ENCODE results near the gene GOLGA7B. TPM values are rescaled to one million over a fixed set of nuclear protein-coding genes. Genes with fewer than 3 reads are reported as not detected.

GOLGA7B gene
- polyA plus RNA-seq, 1 donor = 0.23 TPM

DNA sequence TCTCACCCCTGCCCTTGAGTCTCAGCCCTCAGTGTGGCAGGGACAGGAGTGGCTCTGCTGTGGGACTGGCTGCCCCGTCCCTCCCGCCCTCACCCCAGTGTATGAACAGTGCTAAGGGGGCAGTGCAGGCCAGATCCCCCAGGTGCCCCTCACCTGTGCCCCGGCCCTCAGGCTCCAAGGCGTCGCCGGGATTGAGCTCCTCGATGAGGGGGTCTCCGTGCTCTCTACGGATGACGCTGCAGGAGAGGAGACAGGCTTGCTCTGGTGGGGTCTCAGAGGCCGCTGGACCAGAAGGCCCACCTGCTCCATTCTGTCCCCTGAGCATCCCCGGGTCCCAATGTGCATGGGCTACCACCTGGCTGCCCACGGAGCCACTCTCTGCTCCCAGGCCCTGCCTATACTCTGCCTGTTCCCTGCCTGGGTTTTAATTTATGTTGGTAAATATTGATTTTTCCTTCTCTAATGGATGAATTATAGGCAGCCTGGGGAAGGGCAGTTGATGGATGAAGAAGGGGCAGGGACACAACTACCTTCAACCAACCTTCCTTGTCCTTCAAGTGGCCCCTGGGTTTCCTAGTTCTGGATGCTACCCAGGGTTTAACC, 47.2 kb downstream of the GOLGA7B start:
- DNase-seq = no peak

DNA sequence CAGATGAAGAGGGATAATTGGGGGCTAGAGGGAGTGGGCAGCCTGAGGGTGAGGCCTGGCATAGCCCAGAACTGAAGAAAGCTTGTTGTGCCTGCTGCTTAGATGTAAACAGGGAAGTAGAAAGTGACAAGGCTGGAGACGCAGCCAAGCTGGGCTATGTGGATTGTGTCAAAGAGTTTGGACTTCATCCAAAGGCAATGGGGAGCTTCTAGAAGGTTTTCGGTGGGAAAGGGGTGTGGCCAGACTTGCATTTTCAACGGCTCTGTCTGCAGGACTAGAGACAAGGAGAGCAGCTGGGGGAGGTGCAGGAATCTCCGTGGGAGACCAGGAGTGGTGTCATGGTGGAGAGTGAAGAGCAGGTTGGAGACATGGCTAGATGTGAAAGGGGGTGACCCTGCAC, 48.8 kb downstream of the GOLGA7B start:
- no peak for DNase-seq

GRCh38 chr10:97901381-97901780, 51.7 kb downstream of the GOLGA7B start:
- no peak for DNase-seq

DNA sequence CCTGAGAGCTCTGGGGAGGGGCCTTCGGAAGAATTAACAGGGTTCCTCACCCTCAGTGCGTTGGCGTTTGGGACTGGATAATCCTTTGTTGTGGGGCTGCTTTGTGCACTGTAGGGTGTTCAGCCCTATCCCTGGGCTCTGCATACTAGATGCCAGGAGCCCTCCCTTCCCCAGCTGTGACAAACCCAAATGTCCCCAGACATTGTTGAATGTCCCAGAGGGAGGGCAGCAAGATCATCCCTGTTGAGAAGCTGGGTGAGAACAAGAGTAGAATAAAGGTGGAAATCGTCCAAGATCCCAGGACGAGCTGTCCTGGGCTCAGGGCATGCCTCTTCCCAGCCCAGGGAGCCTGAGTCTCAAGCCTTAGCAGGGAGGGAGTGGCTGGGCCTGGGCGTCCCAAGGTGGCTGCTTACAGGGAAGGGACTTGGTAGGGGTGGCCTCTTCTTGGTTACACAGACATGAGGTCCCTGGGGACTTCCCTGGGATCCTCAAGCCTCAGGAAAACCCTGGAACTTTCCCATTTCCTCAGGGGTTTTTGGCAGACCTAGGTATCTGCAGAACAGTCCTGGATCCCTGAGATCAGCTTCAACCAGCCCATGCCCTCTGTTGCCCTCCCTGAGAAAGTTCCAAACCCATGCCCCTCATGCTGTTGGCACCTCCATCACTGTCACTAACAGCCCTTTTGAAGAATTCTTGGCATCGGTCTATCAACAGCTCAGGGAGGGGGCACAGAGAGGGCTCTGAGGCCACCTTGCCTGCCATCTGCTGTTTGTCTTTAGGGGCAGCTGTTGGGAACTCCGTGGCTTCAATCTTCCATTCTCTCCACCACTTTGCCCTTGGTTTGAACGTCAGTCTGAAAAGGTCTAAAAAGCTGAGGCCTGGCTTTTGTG, 53.7 kb downstream of the GOLGA7B start:
- no peak for DNase-seq

DNA sequence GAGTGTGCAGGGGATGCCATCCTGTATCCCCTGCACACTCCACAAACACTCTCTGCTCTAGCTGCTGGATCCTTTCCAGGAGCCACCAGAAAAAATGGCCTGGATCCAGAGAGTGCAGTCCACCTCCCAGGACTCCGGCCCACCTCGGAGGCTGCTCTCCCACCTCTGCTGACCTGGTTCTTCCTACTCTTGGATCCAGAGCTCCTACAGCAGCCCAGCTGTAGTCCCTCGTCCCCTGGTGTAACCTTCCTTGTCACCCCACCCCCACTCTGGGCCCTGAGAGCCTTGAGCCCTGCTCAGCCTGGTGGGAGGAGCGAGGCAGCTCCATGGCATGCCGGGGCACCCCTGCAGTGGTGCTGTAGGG, 54.4 kb downstream of the GOLGA7B start:
- no peak for DNase-seq

DNA sequence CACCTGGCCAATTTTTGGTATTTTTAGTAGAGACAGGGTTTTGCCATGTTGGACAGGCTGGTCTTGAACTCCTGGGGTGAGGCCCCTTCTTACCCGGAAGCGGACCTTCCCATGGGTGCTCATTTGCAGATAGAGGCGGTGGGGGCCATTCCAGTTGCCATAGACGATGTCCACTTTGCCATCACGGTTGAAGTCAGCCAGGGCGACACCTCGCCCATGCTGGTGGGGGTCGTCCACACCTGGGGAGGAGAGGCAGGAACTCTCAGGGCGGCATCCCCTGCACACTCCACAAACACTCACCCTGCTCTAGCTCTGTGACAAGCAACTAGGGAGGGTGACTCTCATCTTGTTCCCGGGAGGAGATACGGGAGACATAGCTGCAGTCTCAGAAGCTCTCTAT, 54.9 kb downstream of the GOLGA7B start:
- DNase-seq = no peak

GRCh38 chr10:97905276-97905675, 55.6 kb downstream of the GOLGA7B start:
- no peak for DNase-seq

- DNase-seq = no peak
These were observed 57.6 kb downstream of the GOLGA7B start for GRCh38 chr10:97907211-97907610.

DNA sequence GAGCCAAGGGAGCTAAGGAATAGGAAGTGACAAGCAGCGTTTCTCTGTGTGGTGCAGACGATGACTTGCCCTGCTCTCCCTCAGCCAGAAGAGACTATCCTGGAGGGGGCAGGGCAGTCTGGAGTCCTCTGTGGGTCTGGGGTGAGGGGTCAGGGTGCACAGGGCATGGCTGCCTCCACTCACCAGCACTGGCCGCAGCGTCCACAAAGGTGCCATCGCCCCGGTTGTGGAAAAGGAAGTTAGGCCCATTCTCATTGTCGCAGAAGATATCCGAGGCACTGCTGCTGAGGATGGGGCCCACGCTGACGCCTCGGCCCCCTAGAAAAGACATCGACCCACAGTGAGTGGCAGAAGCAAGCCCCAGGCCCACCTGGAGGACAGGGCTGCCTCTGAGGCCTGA, 58.2 kb downstream of the GOLGA7B start:
- DNase-seq = no peak

GRCh38 chr10:97910661-97911060, 61.0 kb downstream of the GOLGA7B start:
- DNase-seq = no peak

- no peak for DNase-seq
These were observed 61.6 kb downstream of the GOLGA7B start for GRCh38 chr10:97911217-97911616.

DNA sequence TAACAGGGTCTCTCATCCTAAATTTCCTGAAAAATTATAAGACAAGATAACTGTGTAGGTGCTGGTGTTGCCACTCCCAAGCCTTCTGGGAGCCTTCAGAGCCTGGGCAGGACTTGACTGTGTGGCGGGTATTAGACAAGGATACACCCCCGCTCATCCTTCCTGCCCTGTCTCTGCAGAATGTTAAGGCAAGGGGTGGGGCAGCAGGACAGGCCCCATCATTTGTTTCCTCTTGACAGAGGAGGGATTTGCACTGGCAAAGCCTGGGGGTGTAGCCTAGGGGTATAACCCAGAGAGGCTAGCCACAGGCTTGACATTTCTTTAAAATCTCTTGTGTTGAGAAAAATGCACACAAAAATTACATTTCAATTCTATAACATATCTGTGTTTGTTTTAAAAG, 63.5 kb downstream of the GOLGA7B start:
- no peak for DNase-seq

GRCh38 chr10:97913614-97914013, 64.0 kb downstream of the GOLGA7B start:
- DNase-seq = no peak

GRCh38 chr10:97914171-97914836, 64.7 kb downstream of the GOLGA7B start:
- DNase-seq = no peak

DNA sequence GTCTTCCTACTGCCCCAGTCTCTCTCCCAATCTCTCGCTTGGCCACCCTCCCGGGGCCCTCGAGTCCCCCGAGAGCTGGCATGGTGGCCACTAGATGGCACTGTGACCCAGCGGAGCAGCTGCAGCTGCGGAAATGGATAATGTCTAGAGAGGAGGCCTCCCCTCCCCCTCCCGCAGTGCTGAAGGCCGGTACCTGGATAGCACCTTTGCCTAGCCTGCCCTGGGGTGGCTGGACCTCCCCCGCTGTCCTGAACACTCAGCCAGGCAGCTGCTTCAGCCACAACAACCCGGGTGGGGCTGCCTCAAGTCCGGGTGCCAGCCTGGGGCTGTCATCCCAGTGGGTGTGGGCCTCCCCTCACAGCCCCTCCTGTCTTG, 65.2 kb downstream of the GOLGA7B start:
- peak; percentile 33 for DNase-seq

- no peak for DNase-seq
These were observed 65.9 kb downstream of the GOLGA7B start for GRCh38 chr10:97915346-97916131.

GRCh38 chr10:97916586-97916985, 66.9 kb downstream of the GOLGA7B start:
- peak; percentile 26 for DNase-seq

DNA sequence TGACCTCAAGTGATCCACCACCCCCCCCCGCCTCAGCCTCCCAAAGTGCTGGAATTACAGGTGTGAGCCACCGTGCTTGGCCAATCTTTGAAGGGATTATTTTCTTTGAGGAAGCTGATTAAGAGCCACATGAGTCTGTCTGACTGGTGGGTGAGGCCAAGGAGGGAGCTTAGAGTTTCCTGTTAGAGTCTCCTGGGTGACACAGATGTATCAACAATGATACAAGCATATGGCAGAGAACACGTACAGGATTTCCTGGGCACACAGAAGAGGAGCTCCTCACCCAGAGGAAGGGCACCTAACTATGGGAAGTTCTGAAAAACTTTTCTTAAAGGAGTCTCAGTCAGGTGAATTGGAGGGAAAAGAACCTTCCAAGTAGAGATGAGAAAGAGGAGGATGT, 69.4 kb downstream of the GOLGA7B start:
- no peak for DNase-seq

DNA sequence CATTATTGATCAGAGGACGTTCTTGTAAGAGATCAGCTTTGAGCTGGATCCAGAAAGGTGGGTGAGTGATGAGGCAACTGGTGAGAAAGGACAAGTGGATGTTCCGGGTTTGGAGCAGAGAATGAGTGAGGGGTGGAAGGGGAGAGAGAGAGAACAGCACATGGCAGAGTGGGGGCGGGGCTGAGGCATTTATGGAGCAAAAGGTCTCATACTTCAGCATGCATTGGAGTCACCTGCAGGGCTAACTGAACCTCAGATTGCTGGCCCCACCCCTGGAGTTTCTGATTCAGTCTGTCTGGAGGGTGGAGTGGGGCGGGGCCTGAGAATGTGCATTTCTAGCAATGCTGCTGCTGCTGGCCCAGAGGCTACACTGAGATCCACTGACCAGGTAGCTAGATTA, 71.2 kb downstream of the GOLGA7B start:
- DNase-seq = no peak

Data from hindlimb muscle (tissue), 1 donor.